NCI-H524 (cell line): ENCODE data around the gene EXOC2.

Experiments used
- DNase-seq, 2 experiments: peaks; one replicate each; lab custom pipeline; 2025; lab: John Stamatoyannopoulos, UW

Gene EXOC2

DNA sequence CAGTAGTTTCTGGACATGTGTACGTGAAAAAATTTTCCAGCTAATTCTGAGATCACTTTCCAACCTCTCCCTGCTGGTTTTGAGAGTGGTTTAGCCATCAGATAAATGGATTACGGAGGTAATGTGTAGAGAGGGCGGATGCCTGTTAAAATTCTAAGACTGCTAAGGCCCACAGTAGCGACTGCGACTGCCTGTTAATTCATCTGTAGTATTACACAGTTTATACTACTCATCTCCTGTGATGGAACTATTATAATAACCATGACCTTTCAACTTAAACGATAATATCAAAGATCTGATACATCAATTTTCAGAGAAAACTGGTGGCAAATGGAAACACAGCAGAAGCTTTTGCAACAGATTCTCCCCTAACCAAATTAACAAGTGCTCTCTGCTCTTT, 199.1 kb downstream of the EXOC2 start:
- no peak for DNase-seq

- no peak for DNase-seq
Measured at GRCh38 chr6:492816-493414, 200.0 kb downstream of the EXOC2 start.

DNA sequence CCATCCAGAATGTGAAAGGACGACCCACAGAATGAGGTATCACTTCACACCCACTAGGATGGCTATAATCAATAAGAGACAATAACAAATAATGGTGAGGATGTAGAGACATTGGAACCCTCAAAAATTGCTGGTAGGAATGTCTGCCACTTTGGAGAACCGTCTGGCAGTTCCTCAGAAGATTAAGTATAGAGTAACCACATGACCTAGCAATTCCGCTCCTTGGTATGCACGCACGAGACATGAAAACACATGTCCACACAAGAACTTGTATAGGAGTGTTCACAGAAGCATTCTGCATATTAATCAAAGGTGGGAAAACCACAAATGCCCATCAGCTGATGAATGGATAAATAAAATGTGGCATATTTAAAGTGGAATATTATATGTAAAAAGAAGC, 200.8 kb downstream of the EXOC2 start:
- DNase-seq = no peak

DNA sequence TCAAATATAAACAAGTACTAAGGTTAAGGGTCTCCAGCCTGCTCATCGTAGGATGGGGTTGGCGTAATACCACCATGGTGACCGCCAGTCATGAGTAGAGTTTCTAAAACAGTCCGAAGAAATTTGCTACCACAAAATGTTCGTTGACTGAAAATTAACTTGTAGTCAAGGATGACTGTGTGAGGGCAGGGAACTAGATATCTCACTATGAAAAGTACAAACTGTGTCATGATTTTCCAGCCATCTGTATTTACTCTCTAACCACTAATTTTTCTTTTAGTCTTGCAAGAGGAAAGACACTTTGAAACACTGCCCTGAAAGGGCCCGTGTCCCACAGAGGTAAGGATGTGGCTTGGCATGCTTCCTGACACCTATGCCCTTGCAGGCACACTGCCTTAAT, 201.7 kb downstream of the EXOC2 start:
- no peak for DNase-seq

GRCh38 chr6:490251-491037, 202.5 kb downstream of the EXOC2 start:
- no peak for DNase-seq

DNA sequence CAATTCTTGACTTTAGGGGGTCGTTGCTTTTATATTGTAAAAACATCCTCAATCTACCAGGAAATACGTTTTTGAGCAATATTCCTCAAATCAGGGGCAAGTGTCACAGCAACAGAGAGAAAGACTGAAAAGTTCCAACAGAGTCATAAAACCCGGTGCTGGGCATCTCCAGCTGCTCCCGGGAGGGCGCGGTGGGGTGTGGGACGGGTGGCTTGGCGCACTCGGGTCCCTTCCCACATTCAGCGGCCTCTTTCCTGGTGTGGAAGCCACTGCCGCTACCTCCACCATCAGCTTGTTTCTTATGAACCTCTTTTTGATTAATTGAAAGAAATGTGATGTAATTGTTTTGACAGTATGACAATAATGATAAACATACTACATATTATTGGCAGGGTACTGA, 203.2 kb downstream of the EXOC2 start:
- no peak for DNase-seq

DNA sequence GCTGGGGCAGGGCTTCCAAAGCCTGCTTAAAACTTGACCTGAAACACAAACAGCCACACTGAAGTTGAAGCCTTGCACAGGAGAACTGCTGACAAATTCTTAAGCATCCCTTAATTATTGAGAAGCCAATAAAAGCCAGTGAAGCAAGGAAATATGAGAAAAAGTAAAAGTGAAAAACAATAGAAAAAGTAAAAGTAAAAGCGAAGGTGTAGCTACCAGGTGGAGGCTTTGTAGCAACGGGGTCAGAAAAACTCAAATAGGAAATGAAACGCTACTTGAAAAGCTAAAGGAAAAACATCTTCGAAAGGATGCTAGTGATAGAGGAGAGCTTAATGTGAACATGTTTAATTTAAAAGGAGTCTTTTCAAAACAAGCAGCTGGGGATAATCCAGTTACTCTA, 203.9 kb downstream of the EXOC2 start:
- no peak for DNase-seq

DNA sequence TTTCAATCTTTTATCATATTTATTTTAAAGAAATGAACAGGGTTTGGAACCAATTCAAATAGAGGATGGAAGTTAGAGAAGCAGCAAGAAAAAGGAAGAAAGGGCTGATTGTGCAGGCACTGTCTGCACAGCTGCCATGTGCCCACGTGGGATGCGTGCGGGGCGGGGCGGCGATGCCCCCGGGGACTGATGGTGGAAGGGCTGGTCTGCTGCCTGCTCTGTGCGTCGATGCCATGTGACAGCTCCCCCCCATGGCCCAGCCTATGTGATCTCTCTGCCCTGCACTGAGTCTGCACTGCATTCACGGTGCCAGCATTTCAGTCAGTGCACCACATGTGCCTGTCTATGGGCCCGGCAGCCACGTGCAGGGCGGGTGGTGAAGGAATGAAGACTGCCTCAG, 205.0 kb downstream of the EXOC2 start:
- DNase-seq = no peak

- DNase-seq = no peak
Measured at GRCh38 chr6:485655-486170, 207.2 kb downstream of the EXOC2 start.

DNA sequence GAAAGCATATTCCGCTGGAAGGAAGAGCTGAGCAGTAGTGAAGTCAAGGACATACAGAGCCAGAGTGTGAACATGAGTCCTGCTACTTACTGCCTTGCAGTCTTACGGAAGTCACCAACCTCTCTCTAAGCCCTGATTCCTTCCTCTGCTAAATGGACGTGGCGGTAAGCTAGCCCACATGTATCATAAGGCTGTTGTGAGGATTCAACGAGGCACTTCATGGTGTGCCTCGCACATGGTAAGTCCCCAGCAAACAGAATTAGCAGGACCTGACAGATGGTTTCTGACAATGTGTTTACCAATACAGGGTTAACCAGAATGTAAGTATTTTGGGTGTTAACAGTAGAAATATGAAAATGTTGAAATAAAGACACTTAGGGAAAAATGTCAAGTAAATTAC, 208.2 kb downstream of the EXOC2 start:
- peak in 1 of 2 experiments; percentile 45 for DNase-seq

DNA sequence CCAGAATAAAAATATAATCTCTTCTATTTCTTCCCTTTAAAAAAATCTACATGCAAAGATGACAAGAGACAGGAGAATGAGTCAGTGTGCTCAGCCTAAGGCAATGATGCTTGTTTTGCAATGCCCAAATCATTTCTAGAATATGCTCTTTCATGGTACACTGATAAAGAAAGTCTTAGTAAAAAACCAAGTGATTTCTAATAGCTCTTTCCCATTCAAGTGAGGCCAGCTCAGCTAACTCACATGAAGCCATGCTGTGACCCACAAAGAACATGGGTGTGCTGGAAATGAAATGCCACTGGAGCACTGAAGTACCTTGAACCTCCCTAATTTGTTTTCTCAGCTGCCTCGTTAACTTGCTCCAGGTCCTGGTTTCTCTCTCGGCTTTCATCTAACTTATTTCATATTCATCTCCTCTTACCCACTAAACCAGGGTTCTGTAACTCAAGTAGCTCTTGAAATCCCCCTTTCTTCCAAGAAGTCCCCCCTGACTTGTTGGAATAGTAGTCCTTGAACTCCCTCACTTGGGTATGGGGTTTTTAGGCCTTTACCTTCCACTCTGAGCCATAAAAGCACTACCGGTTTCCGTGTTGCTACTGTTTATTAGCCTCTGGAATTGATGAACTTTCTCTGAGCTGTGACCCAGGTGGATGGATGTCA, 208.7 kb downstream of the EXOC2 start:
- no peak for DNase-seq

GRCh38 chr6:475314-475713, 217.6 kb downstream of the EXOC2 start:
- no peak for DNase-seq

GRCh38 chr6:474453-475185, 218.3 kb downstream of the EXOC2 start:
- no peak for DNase-seq

GRCh38 chr6:473768-474452, 219.0 kb downstream of the EXOC2 start:
- DNase-seq = no peak

DNA sequence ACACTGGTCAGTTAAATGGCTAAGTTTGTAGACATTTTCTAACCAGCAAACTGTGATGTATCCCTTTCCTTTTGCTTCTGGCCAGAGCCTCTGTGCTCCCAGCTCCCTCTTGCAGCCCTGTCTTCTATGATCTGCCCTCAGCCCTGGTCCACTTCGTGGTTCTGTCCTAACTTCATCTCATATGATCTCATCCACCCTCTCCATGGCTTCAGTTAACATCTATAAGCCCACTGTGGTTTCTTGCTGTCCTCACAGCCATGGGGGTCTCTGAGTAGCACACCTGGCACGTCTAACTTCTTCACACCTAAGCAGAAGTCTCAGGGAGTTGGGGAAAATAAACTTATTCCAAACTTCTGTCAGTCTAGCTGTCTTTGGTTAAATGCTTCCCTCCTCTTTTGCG, 219.6 kb downstream of the EXOC2 start:
- no peak for DNase-seq

DNA sequence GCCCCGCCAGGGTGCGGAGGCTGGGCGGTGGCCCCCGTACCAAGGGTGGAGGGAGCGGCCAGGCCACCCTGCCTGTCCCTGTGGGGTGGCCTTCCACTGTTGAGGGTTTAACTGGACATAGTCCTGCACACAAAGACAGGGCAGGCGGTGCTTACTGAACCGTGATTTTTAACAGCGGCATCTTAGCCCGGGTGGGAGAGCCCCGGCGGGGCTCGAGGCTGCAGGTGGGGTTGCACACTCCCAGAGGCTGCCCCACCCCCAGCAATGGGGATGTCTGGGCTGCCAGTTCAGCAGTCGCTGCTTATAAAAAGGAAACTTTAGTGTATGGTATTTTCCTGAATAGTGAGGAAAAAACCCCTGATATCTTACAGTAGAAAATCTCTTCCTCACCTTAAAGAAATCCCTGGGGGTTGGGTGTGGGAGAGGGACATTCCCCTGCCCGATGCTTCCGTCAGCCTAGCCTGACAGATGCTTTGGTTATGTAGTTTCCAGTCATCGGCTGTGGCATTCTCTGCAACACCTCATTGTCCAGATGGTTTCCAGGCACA, 222.0 kb downstream of the EXOC2 start:
- peak in 1 of 2 experiments; percentile 14 for DNase-seq

- DNase-seq = no peak
Measured at GRCh38 chr6:470051-470900, 222.7 kb downstream of the EXOC2 start.

GRCh38 chr6:467671-468082, 225.3 kb downstream of the EXOC2 start:
- DNase-seq = no peak

GRCh38 chr6:467111-467510, 225.8 kb downstream of the EXOC2 start:
- DNase-seq = no peak

- no peak for DNase-seq
Measured at GRCh38 chr6:466564-466963, 226.4 kb downstream of the EXOC2 start.
